ENCODE data around the gene IGSF23.

The IGSF23 gene

GRCh38 chr19:44644402-44645016, 31.1 kb downstream of the IGSF23 start:
- no peak for TF ChIP-seq CTCF (IDR thresholded peaks at IDR 0.05; ENCODE audit: borderline replicate concordance, control extremely low read depth, extremely low read depth, insufficient read depth, missing control alignments)
- in situ Hi-C loops (cut with MboI; ENCODE audit: low sequenced_read_pairs, unreplicated experiment): no loop called here
- DNase-seq (ENCODE audit: low spot score): peak; percentile 51

DNA sequence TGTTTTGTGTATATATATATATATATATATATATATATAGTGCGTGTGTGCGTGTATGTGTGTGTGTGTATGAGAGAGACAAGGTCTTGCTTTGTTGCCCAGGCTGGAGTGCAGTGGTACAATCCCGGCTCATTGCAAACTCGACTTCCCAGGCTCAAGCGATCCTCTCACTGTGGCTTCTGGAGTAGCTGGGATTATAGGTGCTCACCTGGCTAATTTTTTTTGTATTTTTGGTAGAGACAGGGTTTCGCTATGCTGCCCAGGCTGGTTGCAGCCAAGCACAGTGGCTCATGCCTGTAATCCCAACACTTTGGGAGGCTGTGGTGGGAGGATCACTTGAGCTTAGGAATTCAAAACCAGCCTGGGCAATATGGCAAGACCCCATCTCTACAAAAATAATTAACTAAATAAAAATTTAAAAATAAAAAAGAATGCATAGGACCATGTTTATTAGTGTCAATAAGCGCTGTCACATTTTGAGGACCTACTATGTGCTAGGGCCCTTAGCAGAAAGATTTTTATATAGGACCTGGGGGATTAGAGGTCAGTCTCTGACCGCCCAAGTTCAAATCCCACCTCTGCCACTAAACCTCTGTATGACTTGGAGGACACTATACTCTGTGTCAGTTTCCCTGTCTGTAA, 32.2 kb downstream of the IGSF23 start:
- no peak for DNase-seq (ENCODE audit: low spot score)
- TF ChIP-seq CTCF (IDR thresholded peaks at IDR 0.05; ENCODE audit: borderline replicate concordance, control extremely low read depth, extremely low read depth, insufficient read depth, missing control alignments): no peak
- in situ Hi-C loops (cut with MboI; ENCODE audit: low sequenced_read_pairs, unreplicated experiment): no loop called here

DNA sequence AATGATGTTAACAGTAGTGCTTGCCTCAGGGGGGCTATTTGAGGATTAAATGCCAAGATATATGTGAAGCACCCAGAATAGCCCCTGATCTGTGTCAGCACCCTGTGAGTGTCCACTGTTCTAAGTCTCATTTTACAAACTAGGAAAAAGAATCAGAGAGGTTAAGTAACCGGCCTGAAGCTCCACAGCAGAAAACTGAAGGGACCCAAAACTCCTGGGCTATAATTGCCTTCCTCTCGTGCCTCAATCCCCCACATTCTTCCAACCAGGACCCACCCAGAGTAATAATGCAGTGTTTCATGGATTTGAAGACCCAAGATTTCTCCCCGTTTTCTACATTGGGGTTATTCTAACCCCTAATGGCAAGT, 32.7 kb downstream of the IGSF23 start:
- TF ChIP-seq CTCF (IDR thresholded peaks at IDR 0.05; ENCODE audit: borderline replicate concordance, control extremely low read depth, extremely low read depth, insufficient read depth, missing control alignments): no peak
- in situ Hi-C loops (cut with MboI; ENCODE audit: low sequenced_read_pairs, unreplicated experiment): no loop called here
- no peak for DNase-seq (ENCODE audit: low spot score)

DNA sequence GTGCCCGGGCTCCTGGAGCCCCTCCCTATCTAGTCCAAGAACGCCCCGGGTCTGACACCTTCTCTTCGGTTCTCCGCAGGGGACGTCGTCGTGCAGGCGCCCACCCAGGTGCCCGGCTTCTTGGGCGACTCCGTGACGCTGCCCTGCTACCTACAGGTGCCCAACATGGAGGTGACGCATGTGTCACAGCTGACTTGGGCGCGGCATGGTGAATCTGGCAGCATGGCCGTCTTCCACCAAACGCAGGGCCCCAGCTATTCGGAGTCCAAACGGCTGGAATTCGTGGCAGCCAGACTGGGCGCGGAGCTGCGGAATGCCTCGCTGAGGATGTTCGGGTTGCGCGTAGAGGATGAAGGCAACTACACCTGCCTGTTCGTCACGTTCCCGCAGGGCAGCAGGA, 33.8 kb downstream of the IGSF23 start:
- DNase-seq (ENCODE audit: low spot score): no peak
- in situ Hi-C loops (cut with MboI; ENCODE audit: low sequenced_read_pairs, unreplicated experiment): no loop called here
- TF ChIP-seq CTCF (IDR thresholded peaks at IDR 0.05; ENCODE audit: borderline replicate concordance, control extremely low read depth, extremely low read depth, insufficient read depth, missing control alignments): no peak

DNA sequence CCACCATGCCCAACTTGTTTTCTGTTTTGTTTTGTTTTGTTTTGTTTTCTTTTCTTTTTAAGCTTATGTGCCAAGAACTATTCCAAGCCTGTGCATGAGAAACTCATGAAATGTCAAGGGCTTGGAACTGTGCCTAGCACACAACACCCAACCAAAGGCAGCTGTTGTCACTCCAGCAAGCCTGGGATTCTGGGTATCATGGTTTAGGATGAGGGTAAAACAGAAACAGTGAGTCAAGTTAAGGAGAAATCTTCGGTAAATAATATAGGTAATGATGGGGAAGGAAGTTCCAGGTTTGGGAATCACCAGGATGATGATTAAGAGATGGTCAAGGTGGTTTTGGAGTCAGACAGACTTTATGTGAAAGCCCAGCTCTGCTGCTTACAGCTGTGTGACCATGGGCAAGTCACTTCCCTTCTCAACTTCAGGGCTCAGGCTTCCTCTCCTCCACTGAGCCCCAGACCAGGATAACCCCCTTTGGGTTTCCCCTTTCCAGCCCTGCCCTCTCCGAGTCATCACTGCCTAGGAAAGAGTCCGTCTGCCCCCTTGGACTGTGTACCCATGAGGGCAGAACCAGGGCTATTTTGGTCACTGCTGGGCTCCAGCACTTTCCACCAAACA, 35.4 kb downstream of the IGSF23 start:
- no peak for DNase-seq (ENCODE audit: low spot score)
- TF ChIP-seq CTCF (IDR thresholded peaks at IDR 0.05; ENCODE audit: borderline replicate concordance, control extremely low read depth, extremely low read depth, insufficient read depth, missing control alignments): no peak
- in situ Hi-C loops (cut with MboI; ENCODE audit: low sequenced_read_pairs, unreplicated experiment): no loop called here

GRCh38 chr19:44649578-44650145, 36.3 kb downstream of the IGSF23 start:
- TF ChIP-seq CTCF (IDR thresholded peaks at IDR 0.05; ENCODE audit: borderline replicate concordance, control extremely low read depth, extremely low read depth, insufficient read depth, missing control alignments): no peak
- DNase-seq (ENCODE audit: low spot score): no peak
- in situ Hi-C loops (cut with MboI; ENCODE audit: low sequenced_read_pairs, unreplicated experiment): loop anchor here (10.0 kb wide), 1 partner anchor 75 kb away; no protein-coding TSS in a partner anchor

Measured in GM13976 (cell line).